AG09319 (cell line): Measurements from ENCODE around the gene PLN.

Source experiments
- DNase-seq: peaks from one replicate; pipeline ENCODE4 v3.0.0-alpha.2; 2010; ENCODE audit warnings: low read depth; ENCODE audit errors: extremely low read depth
- TF ChIP-seq, protein P1 (sequence below): IDR thresholded peaks from 2 replicates; pipeline ENCODE4 v1.5.1; 2011; ENCODE audit warnings: low read depth, mild to moderate bottlenecking, inconsistent platforms, low read length, moderate library complexity

PLN gene

DNA sequence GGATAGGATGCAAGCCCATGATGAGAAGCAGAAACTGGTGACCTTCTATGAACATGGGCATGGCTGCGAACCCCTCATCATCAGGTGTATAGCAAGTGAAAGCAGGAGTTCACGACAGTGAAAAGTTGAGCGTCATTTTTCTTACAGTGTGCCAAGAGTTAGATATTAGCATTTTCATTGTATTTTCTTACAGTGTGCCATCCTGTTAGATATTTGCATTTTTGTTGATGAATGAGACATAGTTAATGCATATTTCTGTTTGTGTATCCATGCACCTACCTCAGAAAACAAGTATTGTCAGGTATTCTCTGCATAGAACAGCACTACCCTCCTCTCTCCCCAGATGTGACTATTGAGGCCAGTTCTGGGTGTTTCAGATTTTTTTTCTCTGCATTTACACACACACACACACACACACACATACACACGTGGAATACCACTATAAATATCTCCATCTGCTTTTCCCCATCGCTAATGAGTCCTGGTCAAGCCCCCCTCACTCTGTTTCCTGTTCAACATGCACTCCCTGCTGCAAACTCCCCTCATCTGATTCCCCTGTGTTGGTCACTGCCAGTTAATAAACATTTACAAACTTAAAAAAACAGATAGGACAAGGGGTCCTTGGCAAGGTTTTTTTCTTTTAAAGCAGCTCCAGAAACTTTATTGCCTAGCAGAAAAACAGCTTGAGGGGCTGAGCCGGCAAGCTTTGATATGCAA, 41.7 kb downstream of the PLN start:
- TF ChIP-seq, protein P1, sequence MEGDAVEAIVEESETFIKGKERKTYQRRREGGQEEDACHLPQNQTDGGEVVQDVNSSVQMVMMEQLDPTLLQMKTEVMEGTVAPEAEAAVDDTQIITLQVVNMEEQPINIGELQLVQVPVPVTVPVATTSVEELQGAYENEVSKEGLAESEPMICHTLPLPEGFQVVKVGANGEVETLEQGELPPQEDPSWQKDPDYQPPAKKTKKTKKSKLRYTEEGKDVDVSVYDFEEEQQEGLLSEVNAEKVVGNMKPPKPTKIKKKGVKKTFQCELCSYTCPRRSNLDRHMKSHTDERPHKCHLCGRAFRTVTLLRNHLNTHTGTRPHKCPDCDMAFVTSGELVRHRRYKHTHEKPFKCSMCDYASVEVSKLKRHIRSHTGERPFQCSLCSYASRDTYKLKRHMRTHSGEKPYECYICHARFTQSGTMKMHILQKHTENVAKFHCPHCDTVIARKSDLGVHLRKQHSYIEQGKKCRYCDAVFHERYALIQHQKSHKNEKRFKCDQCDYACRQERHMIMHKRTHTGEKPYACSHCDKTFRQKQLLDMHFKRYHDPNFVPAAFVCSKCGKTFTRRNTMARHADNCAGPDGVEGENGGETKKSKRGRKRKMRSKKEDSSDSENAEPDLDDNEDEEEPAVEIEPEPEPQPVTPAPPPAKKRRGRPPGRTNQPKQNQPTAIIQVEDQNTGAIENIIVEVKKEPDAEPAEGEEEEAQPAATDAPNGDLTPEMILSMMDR: no peak
- no peak for DNase-seq

DNA sequence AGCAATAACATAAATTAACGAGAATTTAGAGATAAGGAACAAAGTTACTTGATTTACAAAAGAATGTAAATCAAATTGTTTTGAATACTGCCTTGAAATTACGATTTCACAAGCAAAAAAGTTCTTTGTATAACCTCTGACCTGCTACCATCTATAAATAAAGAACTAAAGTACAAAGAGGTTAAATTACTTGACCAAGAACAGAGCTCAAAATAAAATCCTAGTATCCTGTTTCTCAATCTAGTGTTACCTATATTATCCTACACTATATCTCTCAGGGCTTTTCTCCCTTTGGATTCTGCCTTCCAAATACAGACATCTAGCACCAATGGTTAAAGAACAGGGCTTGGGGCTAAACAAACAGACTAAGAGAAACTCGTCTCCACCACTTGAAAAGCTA, 43.8 kb downstream of the PLN start:
- DNase-seq: no peak
- TF ChIP-seq, protein P1: no peak

DNA sequence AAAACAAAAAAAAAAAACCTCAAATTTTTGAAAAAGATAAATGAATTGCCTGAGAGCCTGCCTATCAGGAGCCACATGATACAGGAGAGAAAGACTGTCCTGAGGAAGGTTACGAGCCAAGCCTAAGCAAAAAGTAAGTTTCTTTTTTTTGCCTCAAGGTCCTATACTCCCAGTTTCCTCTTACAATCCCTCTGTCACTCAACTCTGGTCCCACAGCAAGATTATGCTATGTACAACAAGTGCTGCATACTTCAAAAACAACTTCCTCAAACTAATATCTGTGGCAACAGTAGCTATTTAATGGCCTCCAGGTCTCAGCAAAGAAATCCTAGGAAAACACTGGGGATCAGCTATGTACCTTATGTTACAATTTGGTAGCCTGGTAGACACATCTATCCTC, 46.8 kb downstream of the PLN start:
- DNase-seq: no peak
- TF ChIP-seq, protein P1: no peak

DNA sequence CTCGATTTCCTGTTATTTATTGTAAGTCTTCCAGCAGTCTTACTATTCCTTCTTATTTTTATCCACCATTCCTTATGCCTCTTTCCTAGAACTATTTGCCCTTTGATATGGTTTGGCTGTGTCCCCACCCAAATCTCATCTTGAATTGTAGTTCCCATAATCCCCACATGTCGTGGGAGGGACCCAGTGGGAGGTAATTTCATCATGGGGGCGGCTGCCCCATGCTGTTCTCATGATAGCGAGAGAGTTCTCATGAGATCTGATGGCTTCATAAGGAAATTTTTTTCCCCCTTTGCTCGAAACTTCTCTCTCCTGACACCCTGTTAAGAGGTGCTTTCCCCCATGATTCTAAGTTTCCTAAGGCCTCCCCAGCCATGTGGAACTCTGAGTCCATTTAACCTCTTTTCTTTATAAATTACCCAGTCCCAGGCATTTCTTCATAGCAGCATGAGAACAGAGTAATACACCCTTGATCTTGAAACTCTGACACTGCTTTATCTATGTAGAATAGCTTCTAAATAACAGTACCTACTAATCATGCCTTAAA, 48.8 kb downstream of the PLN start:
- TF ChIP-seq, protein P1: no peak
- no peak for DNase-seq

DNA sequence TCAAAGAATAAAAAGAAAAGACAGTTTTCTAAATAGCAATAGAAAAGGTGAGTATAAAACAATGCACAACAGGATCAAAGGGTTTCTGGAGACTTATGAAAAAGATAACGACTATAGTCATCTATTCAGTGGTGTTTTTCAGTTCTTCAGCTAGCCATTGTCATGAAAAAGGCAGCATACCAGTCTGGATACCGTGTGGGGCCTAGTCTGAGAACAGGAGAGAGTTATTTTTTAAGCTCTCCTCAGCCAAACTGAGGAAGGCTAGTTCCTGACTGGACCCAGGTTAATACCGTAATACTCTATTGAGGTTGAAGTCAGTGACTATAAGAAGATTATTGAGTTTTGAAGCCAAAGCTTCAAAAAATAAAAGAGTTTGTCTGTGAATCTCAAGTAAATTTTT, 49.5 kb downstream of the PLN start:
- TF ChIP-seq, protein P1: no peak
- DNase-seq: no peak

DNA sequence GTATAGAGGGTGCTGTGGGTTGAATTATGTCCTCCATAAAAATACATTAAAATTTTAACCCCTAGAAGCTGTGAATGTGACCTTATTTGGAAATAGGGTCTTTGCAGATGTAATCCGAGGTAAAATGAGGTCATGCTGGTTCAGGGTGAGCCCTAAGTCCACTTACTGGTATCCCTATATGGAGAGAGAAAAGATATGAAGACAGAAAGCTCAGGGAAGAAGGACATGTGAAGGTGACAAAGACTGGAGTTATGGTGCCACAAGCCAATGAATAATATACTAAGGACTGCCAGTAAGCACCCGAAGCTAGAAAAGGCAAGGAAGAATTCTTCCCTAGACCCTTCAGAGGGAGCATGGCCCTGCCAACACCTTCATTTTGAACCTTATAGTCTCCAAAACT, 50.2 kb downstream of the PLN start:
- no peak for DNase-seq
- TF ChIP-seq, protein P1: no peak

DNA sequence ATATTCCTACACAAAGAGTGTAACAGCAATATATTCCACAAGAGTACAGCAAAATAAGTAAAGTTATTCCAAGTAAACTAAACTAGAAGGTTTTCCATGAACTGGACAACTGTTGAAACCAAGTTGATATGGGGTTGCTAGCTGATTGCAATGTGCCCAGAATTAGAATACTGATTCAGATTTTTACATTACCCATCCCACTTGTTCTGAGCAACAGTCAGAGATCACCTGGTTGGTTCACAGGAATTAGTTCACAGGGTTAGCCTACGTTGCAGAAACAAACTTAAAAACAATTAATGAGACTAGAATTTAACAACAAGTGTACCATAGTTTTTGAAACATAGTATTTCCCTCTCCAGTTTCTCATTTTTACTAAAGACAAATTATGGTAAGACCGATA, 54.2 kb downstream of the PLN start:
- TF ChIP-seq, protein P1: no peak
- DNase-seq: no peak
